NCI-H2227 treated with DMSO at 0.1 percent for 48 hours (cell line): ENCODE data around the gene DDX11.
"Not testable (repeated sequence)": the region's sequence is repeated elsewhere in the genome, so short reads cannot be mapped to it uniquely, and the experiment has no call there.

ENCODE experiments used
- DNase-seq: peaks from one replicate; lab custom pipeline; 2025; lab: John Stamatoyannopoulos, UW

The DDX11 gene

DNA sequence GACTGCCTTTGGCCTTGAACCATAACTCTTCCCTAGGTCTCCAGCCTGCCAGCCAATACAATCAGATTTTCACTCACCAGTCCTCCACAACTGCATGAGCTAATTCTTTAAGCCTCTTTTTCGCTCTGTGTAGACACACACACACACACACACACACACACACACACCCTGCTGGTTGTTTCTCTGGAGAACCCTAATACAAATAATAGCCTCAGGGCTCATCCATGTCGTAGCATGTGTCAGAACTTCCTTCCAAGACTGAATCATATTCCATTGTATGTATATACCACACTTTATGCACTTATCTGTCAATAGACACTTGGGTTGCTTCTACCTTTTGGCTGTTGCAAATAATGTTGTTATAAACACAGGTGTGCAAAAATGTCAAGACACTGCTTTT lies 6.0 kb upstream of the DDX11 start:
- DNase-seq, result not testable (repeated sequence)

DNA sequence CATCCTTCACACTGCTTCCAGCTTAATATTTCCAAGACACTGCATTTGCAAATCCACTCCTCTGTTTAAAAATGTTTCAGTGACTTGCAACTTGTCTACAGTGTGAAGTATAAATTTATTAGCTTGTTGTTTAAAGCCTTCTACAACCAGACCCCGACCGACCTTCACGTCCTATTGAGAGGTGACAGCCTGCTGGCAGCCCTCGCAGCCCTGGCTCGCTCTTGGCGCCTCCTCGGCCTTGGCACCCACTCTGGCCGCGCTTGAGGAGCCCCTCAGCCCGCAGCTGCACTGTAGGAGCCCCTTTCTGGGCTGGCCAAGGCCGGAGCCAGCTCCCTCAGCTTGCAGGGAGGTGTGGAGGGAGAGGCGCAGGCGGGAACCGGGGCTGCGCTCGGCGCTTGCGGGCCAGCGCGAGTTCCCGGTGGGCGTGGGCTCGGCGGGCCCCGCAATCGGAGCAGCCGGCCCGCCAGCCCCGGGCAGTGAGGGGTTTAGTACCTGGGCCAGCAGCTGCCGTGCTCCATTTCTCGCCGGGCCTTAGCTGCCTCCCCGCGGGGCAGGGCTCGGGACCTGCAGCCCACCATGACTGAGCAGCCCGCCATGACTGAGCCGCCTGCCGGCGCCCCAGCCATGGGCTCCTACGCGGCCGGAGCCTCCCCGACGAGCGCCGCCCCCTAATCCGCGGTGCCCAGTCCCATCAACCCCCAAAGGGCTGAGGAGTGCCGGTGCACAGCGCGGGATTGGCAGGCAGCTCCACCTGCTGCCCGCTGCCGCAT lies 2.5 kb upstream of the DDX11 start:
- DNase-seq, result not testable (repeated sequence)

DNA sequence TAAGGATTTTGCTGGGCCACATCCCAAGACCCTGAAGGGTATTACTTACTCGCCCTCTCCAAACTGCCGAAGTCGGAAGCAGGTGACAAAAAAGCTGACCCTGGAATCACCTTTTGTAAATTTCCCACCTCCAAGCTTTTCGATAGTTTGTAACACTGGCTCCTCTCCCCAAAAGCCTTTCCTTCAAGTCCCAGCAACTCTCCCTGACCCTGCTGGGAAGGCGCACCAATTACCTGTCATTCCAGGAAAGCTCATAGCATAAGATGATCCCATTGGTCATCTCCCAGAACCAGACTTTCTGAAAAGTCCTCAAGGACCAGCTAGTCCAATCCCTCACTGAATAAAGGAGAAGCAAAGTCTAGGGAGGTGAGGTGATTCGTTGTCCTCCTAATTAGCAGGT lies 698 bp upstream of the DDX11 start:
- not testable (repeated sequence) for DNase-seq

DNA sequence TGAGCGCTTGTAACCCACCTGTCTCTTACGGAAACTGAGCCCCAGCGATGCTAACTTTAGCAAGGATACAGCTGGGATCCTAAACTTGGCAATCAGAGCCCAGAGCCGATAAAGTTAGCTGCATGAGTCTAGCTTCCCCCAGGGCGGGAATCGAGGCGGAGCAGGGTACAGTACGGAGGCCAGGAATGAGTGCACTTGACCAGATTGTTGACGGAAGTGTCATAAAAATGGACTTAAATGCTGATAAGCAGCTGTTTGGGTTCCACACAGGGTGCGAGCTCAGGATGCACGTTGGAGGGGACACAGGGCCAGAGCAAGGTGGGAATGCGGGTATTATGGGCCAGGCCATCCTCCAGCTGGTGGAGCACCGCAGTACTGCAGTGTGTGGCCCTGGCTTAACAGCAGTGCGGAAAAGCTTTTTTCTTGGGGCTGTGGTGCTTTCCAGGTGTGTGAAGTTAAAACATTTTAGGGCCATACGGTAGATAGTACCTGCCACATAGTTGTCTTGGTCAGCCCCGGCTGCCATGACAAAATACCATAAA lies 744 bp downstream of the DDX11 start:
- DNase-seq, result not testable (repeated sequence)

DNA sequence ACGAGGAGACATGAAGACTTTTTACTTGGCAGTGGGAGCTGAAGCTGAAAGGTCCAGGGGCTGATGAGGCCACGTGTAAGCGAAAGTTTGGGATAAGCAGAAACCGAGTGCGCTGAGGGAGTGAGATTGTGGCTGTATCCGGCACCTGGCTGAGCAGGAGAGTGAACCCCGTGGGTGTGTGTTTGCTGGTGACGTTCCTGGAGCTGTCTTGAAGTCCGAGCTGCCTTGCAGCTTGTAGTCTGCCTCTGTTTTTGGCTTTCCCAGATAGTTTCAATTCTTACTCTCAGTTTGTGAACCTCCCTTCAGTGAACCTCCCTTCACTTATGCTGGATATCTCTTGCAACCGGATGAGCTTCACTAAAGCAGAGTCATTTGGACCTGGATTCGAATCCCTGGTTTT lies 2.5 kb downstream of the DDX11 start:
- DNase-seq, result not testable (repeated sequence)

DNA sequence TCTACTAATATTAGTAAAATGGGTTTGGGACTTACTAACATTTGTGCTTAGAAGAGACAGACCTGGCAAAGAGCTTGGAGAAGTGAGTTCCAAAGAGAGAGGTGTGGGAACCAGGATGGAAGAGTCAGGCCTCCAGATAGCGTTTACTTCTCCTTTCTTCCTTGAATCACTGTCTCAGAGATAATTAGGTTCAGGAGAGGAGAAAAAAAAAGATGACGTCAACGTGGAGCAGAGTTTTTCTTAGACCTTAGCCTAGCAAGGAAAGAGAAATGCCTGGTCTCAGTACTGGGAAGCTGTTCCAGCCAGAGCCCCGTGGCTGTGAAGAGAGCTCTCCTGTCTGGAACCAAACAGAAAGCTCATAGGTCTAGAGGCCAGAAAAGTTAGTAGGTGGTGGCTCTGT lies 3.4 kb downstream of the DDX11 start:
- not testable (repeated sequence) for DNase-seq

DNA sequence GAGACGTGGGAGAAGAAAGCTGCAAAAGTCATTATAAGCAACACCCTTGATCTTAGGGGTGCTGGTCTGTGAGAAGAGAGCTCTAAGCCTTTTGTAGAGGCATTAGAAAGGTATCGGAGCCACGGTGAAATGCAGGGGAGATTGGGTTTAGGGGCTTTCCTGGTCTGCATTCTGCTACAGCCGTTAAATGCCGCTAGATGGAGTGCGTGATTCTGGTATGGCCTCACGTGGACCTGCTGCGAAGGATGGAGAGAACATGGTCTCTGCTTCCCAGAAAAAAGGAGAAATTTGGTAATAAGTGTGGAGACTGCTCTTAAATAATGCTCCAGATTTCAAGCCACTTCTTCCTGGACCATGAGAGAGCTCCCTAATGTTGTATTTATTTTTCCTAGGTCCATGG lies 4.3 kb downstream of the DDX11 start:
- DNase-seq, result not testable (repeated sequence)

DNA sequence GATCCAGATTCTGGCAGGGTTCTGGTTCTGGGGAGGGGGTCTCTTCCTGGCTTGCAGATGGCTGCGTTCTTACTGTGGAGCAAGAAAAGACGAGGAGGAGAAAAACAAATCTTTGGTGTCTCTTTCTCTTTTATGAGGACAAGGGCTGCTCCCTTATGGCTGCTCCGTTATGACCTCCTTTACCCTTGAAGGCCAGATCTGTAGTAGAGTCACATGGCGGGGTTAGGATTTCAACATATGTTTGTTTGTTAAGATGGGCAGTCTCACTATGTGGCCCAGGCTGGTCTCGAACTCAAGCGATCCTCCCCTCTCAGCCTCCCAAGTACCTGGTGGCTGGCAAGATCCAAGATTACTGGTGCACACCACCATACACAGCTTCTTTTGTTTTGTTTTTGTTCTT lies 5.8 kb downstream of the DDX11 start:
- not testable (repeated sequence) for DNase-seq

DNA sequence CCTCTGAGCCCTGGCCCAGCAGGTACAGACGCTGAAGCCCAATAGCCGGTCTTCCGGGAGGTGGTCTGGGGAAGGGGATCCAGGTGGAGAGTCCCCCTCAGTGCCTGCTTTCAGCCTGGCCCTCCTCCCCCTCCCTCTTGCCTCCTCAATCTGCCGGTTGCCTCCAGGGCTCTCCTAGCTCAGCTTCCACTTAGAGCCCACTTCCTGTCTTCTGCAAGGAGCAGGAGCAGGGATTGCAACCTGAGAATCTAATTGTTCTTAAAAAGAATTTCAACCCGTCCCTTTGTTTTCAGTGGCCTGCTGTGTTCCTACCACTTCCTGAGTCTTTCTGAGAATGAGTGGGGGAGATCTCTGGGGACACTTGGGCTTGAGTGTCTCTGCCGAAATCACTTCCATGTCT lies 6.6 kb downstream of the DDX11 start:
- DNase-seq, result not testable (repeated sequence)

DNA sequence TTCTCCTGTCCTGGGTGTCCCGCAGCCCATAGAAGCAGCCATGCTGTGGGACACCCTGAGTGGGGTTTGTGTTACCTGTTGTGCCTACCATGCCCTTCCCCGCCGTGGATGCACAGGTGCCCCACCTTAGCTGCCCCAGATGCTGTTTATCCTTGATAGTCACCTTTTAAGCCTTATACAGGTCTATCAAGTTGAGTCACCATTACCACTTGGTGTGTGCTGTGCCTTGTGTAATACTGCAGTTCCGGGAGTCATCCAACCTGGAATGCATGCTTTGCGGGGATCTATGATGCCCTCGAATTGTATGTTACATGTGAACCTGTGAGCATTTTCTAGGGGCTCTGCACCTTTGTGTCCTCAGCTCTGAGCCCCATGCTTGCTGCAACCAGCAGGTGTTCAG lies 7.6 kb downstream of the DDX11 start:
- DNase-seq, result not testable (repeated sequence)

DNA sequence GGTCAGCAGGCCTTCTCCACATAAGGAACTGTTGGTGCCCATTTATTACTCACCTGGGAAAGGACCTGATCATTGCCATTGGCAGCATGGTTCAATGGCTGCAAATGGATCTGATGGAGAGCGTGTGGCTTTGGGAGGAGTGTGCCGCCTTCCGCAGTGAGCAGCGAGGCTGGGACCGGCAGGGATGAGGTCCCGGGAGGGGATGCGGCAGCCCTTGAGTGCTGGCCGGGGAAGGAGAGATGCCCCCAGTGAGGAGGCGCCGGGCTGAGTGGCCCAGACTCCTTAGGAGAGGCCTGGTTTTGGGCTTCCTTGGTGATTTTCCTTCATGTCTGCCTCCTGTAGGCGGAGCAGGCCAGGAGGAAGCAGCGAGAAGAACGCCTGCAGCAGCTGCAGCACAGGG lies 10.6 kb downstream of the DDX11 start:
- not testable (repeated sequence) for DNase-seq

DNA sequence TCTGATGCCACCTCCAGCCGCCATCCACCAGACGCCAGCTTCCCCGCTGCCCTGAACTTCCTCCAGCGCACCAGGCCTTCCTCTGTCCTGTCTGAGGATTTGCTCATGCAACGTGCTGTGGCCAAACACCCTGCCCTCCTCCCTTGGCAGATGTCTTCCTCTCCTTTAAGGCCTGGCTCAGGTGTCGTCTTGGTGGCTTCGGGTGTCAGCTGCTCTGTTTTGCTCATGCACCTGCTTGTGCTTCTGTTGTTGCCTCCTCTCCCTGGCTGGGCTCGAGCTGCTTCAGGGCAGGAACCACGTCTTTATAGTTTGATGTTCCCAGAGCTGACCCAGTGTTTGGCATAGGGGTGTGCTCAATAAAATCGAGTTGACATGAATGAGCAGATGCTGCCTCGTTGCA lies 12.4 kb downstream of the DDX11 start:
- DNase-seq, result not testable (repeated sequence)

DNA sequence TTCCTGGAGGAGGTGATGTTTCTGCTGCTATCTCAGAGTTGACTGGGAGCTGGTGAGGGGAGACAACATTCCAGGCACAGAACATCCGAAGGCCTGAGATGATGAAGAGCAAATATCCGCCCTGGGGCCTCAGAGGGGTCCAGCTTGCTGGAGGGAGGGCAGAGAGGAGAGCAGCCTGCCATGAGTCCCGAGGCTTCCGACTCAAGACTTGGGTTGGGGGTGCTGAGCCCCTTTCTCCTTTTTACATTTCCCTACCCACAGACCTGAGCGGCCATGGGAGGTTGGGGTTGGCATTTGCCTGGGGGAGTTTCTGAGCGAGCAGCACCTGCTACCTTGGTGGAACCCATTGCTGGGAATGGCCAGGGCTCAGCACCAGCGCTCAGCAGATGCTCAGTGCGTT lies 13.8 kb downstream of the DDX11 start:
- not testable (repeated sequence) for DNase-seq

DNA sequence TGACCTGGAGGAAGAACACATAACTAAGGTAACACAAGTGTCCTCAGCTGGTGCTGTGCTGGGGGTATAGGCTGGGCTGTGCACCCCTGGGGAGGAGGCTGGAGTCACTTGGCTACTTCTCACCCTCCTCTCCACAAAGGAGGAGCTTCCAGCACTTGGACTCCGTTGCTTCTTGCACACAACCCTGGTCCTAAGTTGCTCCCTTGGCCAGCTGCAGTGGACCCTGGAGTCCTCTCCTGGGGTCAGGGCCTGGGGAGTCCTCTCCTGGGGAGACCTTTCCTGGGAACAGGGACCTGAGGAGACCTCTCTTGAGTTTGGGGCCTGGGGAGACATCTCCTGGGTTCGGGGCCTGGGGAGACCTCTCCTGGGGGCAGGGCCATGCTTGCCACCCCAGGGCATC lies 14.3 kb downstream of the DDX11 start:
- DNase-seq, result not testable (repeated sequence)

DNA sequence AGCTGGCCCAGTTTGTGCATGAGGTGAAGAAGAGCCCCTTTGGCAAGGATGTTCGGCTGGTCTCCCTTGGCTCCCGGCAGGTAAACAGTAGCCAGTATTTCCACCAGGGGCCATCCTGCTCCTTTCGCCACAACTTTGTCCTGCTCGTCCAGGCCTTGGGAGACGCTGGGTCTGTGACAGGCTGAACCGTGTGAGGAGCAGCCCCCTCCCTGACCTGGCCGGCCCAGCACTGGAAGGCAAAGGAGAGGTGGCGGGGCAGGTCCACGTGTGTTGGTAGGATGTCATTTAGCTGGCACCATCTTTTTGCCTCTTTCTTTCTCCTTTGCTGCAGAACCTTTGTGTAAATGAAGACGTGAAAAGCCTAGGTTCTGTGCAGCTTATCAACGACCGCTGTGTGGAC lies 15.4 kb downstream of the DDX11 start:
- no peak for DNase-seq

DNA sequence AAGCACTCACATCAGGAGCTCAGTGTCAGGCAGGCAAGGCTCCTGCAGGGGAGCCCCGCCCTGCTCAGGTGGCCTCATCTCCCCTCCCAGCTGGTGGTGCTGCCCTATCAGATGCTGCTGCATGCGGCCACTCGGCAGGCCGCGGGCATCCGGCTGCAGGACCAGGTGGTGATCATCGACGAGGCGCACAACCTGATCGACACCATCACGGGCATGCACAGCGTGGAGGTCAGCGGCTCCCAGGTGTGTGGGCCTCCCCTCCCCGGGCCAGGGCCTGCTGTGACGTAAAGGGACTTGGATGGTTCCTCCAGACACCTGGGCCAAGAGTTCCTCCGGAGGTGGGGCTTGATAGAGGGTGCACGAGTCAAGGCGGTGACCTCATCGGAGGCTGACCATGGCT lies 18.0 kb downstream of the DDX11 start:
- DNase-seq, result not testable (repeated sequence)

DNA sequence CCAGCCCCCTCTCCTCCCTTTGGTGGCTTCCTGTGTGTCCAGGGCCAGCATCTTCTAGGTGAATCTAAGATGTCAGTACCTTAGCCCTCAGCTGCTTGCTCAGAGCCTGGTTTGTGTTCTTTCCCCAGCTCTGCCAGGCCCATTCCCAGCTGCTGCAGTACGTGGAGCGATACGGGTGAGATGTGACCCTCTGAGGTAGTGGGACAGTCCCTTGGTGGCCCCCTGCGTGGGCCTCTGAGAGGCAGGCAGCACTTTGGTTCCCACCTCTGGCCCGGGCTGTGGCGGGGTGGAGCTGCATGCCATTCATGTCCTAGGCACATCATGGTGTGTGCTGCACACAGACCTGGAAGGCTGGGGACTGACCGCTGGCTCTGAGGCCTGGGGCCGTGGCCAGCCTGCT lies 19.1 kb downstream of the DDX11 start:
- not testable (repeated sequence) for DNase-seq

DNA sequence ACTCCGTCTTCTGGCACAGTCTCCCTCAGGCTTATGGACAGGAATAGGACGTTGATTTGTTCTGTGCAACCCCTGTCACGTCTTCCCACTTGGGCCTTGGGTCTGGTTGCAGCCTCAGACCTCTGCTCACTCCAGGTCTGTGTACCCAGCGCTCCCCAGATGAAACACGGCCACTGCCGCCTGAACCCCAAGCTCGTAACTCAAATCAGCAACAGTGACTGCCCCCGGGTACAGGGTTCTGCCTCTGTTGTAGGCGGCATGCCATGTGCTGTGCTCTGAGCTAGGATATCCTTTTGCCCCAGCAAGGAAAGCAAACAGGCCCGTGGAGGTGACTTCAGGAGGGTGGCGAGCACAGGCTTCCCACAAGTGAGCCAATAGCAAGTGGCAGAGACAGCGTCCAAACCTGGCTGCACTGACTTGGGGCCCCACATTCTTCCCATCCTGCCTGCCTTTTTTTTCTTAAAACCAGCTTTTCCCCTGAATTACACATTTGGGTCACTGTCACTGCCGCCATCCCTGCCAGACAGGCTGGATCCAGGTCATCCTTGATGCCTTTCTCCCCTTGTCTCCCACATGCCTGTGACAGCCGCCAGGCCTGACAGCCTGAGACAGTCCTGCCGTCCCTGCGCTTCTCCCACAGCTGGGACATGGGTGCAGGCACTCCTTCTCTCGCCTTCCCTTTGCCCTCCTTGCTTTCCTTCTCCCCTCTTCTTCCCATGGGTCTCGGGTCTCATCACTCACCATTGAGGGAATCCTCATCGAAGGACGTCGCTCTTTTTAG lies 21.6 kb downstream of the DDX11 start:
- DNase-seq, result not testable (repeated sequence)

DNA sequence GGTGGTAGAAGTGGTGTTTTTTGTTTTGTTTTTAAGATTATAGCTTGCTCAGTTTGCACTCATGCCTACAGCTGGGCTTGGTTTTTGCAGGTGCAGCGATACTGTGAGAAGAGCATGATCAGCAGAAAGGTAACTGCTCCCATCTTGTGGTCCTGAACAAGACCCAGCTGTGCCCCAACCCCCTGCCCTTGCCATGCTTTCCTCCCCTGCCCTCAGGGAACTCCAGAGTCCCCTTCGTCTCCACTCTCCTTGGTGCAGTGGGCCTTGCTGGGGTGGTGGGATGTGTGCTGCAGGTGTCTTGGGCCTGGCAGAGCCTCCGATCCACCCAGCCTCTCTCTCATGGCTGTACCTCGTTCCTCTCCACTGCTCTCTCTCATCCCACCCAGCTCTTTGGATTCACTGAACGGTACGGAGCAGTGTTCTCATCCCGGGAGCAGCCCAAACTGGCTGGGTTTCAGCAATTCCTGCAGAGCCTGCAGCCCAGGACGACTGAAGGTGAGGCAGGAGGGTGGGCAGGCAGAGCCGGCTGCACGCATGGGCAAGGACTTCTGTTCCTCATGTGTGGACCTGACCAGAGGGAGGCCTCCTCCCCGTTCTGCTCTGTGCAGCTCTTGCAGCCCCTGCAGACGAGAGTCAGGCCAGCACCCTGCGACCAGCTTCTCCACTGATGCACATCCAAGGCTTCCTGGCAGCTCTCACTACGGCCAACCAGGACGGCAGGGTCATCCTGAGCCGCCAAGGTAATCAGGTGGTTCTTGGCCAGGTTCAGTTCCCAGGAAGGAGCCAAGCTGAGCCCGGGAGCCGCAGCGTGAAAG lies 22.8 kb downstream of the DDX11 start:
- not testable (repeated sequence) for DNase-seq

DNA sequence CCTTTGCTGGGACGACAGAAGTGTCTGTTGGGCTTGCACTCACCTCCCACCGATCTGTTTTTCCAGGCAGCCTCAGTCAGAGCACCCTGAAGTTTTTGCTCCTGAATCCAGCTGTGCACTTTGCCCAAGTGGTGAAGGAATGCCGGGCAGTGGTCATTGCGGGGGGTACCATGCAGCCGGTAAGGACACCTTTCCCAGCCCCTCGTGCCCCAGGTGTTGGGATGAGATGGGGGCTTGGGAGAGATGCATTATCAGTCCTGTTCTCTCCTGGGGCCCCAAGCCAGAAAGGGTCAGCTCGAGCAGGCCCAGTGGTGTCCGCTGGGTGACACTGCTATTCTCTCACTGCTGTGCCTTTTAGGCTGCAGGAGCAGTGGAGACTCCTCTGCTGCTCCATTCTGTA lies 24.2 kb downstream of the DDX11 start:
- not testable (repeated sequence) for DNase-seq

DNA sequence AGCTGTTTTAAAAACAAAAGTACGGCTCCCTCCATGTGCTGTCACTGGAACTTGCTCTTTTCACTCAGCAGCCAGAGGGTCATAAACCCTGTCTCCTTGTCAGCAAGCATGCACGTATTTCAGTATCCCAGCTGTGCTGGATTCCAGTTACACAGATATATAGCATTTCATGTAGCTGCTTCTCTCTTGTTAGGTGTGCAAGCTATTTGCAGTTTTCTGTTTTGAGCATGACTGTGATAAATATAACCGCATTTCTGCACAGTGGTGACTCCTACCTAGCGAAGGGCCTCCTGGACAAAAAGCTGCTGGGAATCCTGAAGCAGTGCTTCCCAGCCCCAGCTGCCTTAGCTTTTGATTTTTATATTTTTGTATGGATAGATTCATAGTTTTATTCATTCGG lies 24.7 kb downstream of the DDX11 start:
- DNase-seq, result not testable (repeated sequence)

DNA sequence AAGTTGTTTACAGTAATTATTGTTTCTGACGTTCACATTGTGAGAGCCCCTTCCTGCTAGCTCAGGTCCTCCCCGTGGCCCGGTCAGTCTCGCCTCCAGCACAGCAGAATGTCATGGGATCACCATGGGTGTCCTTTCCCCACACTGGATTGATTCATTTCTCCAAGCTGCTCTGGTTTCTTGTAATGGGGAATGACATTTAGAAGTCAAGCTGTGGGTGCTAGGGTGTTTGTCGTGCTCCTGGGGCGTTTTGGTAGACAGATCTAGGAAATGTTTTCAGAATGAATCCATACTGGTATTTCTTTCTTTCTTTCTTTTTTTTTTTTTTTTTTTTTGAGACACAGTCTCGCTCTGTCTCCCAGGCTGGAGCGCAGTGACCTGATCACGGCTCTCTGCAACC lies 25.1 kb downstream of the DDX11 start:
- DNase-seq, result not testable (repeated sequence)
